Thyroid gland (tissue), 4 donors: Measurements from ENCODE around the gene CHI3L1. TPM values are rescaled to one million over a fixed set of nuclear protein-coding genes. Genes with fewer than 3 reads are reported as not detected.
A peak's percentile ranks its signal among the peaks of the same experiment; 100 is the strongest.

Experiments used
- DNase-seq, 2 donors: peaks; one replicate each; pipeline ENCODE4 v3.0.0-alpha.2; 2019
- H3K27ac ChIP-seq, 3 donors: fragments of 200-600 bp; sonication (generic); 1 replicate in 2 of 3; 2 replicates in 1 of 3; pipeline ENCODE4 v1.5.1; 2016 to 2019; ENCODE audit warnings: mild to moderate bottlenecking in 1 of 3, moderate library complexity in 1 of 3
- H3K27me3 ChIP-seq: fragments of 200-600 bp; sonication (generic); one replicate; pipeline ENCODE4 v1.5.1; 2019
- H3K36me3 ChIP-seq, 2 donors: fragments of 200-600 bp; sonication (generic); one replicate each; pipeline ENCODE4 v1.5.1; 2016 to 2019
- H3K4me1 ChIP-seq, 2 donors: fragments of 200-600 bp; sonication (generic); one replicate each; pipeline ENCODE4 v1.5.1; 2017 to 2019
- H3K4me3 ChIP-seq, 3 donors: fragments of 200-600 bp; sonication (generic); replicated peaks in 1 of 3; 1 replicate in 2 of 3; 2 replicates in 1 of 3; pipeline ENCODE4 v1.5.1; 2016; ENCODE audit warnings: mild to moderate bottlenecking in 1 of 3
- H3K9me3 ChIP-seq: fragments of 200-600 bp; sonication (generic); one replicate; pipeline ENCODE4 v1.5.1; 2017
- POLR2A ChIP-seq, 2 donors: fragments of 450-650 bp; IDR thresholded peaks; one replicate each; pipeline ENCODE4 v1.6.1; 2017; ENCODE audit warnings: antibody characterized with exemption in 2 of 2, mild to moderate bottlenecking in 2 of 2, moderate library complexity in 1 of 2
- WGBS, 2 donors: methylation state at CpG; one replicate each; pipeline ENCODE4 v1.1.5; 2017; 5-methylcytosine and 5-hydroxymethylcytosine counted together
- intact Hi-C: fragments of 100-400 bp; cut with DNase I; formaldehyde crosslinking; loops from one replicate; pipeline ENCODE4 v1.15.1; 2023
- total RNA-seq, 4 donors: library from RNA; depleted of rRNA; stranded (reverse); fragments of >200 nt; gene quantifications; one replicate each; pipeline ENCODE4 v1.2.3, GENCODE V29; 2016
- TF ChIP-seq, protein P1 (sequence below), 6 experiments: fragments of 200-600 bp in 3 of 6; fragments of 450-650 bp in 3 of 6; sonication (generic) in 3 of 6; IDR thresholded peaks; one replicate each; pipeline ENCODE4 v1.5.1; 2016 to 2019; ENCODE audit warnings: antibody characterized with exemption in 6 of 6, mild to moderate bottlenecking in 2 of 6, inconsistent platforms in 1 of 6, moderate library complexity in 1 of 6

CHI3L1 gene
- total RNA-seq, 4 donors from 2014 or later: 1.2 to 42.9 (median 4.4) TPM

DNA sequence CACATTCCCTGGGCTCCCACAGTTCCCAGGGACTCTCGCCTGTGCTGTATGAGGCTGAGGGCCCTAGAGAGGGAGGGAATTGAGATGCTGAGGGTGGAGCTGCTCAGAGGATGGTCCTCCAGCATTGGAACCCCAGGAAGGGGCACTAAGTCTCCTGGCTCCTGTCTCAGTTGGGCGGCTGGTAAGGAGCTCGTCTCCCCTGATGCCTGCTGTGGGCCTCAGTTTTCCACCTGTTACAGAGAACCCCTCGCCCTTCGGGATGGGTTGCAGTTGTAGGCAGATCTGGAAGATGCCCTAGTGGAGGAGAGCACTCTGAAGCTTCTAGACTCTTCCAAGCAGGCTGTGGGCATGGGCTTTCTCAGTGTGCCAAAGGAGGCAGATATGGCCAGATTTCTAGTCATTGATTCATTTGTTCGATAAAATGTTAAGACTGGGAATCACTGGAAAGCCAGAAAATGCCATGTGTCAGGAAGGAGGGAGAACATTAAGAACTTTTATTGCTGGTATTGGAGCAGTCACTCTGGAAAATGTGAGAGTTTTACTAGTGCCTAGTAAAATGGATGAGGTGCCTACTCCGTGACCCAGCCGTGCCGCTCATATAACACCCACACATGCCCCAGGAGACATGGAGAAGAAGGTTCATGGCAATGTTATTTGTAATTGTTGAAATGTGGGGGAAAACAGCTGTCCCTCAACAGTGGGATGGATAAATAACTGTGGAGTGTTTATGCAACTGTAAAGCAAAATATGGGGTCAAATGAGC is 10.1 kb downstream of the CHI3L1 start:
- H3K4me3 ChIP-seq: no peak overlapping the region
- H3K36me3 ChIP-seq: no peaks in the 10 kb centered on the region
- intact Hi-C loops: no loop called here
- H3K4me1 ChIP-seq: peaks cover 8 to 9% of the 10 kb centered on the region in 2 donors
- H3K27ac ChIP-seq: no peak overlapping the region
- TF ChIP-seq, protein P1, sequence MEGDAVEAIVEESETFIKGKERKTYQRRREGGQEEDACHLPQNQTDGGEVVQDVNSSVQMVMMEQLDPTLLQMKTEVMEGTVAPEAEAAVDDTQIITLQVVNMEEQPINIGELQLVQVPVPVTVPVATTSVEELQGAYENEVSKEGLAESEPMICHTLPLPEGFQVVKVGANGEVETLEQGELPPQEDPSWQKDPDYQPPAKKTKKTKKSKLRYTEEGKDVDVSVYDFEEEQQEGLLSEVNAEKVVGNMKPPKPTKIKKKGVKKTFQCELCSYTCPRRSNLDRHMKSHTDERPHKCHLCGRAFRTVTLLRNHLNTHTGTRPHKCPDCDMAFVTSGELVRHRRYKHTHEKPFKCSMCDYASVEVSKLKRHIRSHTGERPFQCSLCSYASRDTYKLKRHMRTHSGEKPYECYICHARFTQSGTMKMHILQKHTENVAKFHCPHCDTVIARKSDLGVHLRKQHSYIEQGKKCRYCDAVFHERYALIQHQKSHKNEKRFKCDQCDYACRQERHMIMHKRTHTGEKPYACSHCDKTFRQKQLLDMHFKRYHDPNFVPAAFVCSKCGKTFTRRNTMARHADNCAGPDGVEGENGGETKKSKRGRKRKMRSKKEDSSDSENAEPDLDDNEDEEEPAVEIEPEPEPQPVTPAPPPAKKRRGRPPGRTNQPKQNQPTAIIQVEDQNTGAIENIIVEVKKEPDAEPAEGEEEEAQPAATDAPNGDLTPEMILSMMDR (IDR thresholded peaks at IDR 0.05): no peak
- no peak for TF ChIP-seq POLR2A (IDR thresholded peaks at IDR 0.05)
- 95 to 96% methylated on average over 9 of the region's 9 CpGs for WGBS, 2 donors
- DNase-seq: no peak
- H3K9me3 ChIP-seq: no peaks in the 10 kb centered on the region
- no peaks in the 10 kb centered on the region for H3K27me3 ChIP-seq

DNA sequence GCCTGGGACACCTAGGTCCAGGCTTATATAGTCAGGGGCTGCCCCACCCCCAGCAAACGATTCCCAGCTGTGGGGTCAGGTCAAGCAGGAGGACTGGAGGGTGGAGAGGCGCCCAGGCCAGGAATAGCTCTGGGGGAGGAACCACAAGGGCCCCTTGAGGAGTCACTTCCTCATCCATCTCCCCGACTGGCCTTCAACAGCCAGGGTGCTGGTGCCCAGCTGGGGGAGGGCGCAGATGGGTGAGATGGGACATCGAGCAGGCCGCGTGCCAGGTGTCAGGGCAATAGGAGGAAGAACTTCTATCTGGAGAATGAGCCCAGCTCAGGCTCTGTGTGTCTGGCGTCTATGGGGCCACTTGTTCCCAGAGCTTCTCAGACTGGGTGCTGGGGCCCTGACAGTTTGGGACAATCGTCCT is 10.7 kb downstream of the CHI3L1 start:
- DNase-seq: peak; percentile 22 to 34
- Histone ChIP-seq H3K4me3 (no peak overlapping the region), H3K4me1 (peaks cover 8 to 9% of the 10 kb centered on the region in 2 donors), H3K27ac (no peak overlapping the region), H3K27me3 (no peaks in the 10 kb centered on the region), H3K36me3 (no peaks in the 10 kb centered on the region), H3K9me3 (no peaks in the 10 kb centered on the region)
- intact Hi-C loops: no loop called here
- WGBS, 2 donors: 83% methylated on average over 8 to 9 of the region's 9 CpGs
- TF ChIP-seq, protein P1 (IDR thresholded peaks at IDR 0.05): no peak
- TF ChIP-seq POLR2A (IDR thresholded peaks at IDR 0.05): no peak

DNA sequence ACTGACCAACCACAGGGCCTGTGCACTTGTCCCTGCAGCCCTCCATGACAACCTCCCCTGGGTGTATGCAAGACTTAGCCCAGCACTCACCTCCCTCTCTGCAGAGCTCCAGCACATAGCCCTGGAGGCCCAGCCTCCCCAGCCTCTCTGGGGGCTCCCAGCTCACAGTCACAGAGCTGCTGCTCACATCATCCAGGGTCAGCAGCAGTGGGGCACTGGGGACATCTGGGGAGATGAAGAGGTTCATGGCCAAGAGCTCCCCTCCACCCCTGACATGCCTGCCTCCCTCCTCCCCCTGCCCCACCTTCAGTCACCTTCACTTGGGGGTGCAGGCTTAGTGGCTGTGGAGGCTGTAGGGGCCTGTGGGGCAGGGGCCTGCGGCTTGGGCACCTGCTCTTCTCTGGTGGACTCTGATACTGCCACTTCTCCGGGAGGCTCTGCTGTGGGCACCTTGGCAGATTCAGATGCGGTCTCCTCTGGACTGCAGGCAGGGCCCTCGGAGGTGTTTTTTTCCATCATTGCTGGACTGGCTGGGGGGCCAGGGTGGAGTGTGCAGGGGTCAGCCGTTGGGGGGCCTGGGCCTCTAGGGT is 11.2 kb downstream of the CHI3L1 start, which contains the start of gene MYBPH:
Gene MYBPH, minus strand, starts transcription at position 590 of the 590 bp plus-strand sequence. Its CDS starts 71 bp downstream, at position 519.
- Histone ChIP-seq H3K27ac (no peak within 1 kb of the TSS), H3K27me3 (no peaks in the 10 kb centered on the region), H3K9me3 (no peaks in the 10 kb centered on the region), H3K36me3 (no peaks in the 10 kb centered on the region), H3K4me3 (no peak within 1 kb of the TSS), H3K4me1 (peaks cover 8 to 9% of the 10 kb centered on the region in 2 donors)
- DNase-seq: no peak
- intact Hi-C loops: no loop called here
- TF ChIP-seq, protein P1 (IDR thresholded peaks at IDR 0.05): no peak
- no peak for TF ChIP-seq POLR2A (IDR thresholded peaks at IDR 0.05)
- 80% methylated on average over 5 of the region's 5 CpGs; no CpG with 5 or more reads in 1 of the 2 donors for WGBS, 2 donors

DNA sequence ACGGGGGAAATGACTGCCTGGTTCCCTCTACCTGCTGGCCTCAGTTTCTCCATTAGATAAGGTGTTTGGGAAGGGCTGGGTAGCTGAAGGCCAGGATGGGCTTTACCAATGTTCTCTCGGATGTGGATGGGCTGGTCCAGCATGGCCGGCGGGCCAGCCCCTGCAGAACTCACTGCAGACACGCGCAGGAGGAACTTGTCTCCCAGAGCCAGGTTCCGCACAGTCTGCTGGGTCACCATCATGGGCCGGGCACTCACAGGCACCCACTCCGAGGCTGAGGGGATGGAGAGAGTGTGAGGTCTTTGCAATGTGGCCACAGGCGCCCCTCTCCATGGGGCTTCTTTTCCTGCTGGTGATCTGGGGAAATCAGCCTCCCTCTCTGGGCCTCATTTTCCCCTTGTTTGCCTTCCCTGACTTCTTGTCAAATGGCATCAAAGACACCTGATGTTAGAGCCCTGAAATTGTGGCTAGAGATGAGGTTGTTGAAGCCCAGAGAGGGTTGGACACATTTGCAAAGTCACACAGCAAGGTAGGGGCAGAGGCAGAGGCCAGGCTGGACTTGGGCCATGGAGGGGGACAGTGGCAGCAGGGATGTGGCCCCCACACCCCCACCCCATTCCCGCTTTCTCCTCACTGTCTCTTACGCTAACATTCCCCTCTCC is 12.0 kb downstream of the CHI3L1 start:
- Histone ChIP-seq H3K4me3 (no peak overlapping the region), H3K27me3 (no peaks in the 10 kb centered on the region), H3K36me3 (no peaks in the 10 kb centered on the region), H3K4me1 (peaks cover 8 to 9% of the 10 kb centered on the region in 2 donors), H3K27ac (no peak overlapping the region), H3K9me3 (no peaks in the 10 kb centered on the region)
- TF ChIP-seq, protein P1 (IDR thresholded peaks at IDR 0.05): no peak
- no peak for TF ChIP-seq POLR2A (IDR thresholded peaks at IDR 0.05)
- intact Hi-C loops: loop anchor here (5.0 kb wide), 2 partner anchors 43 to 57 kb away; no protein-coding TSS in a partner anchor
- DNase-seq: no peak
- WGBS, 2 donors: 91 to 92% methylated on average over 4 to 12 of the region's 12 CpGs
